H1 (cell line): ENCODE results near the gene OSCP1. TPM values are rescaled to one million over a fixed set of nuclear protein-coding genes. Genes with fewer than 3 reads are reported as not detected.

ENCODE experiments used
- CTCF ChIA-PET: fragments of 300-600 bp; sonication (Branson Sonifier 250); formaldehyde crosslinking; loops from one replicate; lab custom pipeline; 2021; ENCODE audit not compliant: partially characterized antibody; lab: Charles Lee
- POLR2A ChIA-PET: fragments of 300-600 bp; sonication (Branson Sonifier 250); formaldehyde crosslinking; loops from one replicate; lab custom pipeline; 2021; ENCODE audit warnings: inconsistent platforms; ENCODE audit not compliant: partially characterized antibody; lab: Charles Lee
- DNase-seq, 2 experiments: peaks; one replicate each; pipeline versions ENCODE4 v3.0.0 to v3.0.0-alpha.2; 2010 to 2022; ENCODE audit warnings: low spot score in 2 of 2, low read depth in 1 of 2, mixed read lengths in 1 of 2
- FAIRE-seq: peaks from 2 replicates; lab custom pipeline; 2011; peaks lifted over from hg19 to GRCh38; lab: Jason Lieb, UNC
- H2AFZ ChIP-seq: 2 replicates; pipeline ENCODE4 v1.8.1; 2012; ENCODE audit warnings: low read length, inconsistent platforms
- H2AK5ac ChIP-seq: 2 replicates; pipeline ENCODE4 v1.6.1; 2013; ENCODE audit warnings: low read depth, low read length
- H2BK120ac ChIP-seq: replicated peaks from 2 replicates; pipeline ENCODE3; 2013; ENCODE audit warnings: low read depth, low read length, inconsistent platforms
- H2BK12ac ChIP-seq: 2 replicates; pipeline ENCODE4 v1.6.1; 2013; ENCODE audit warnings: low read depth, low read length
- H2BK15ac ChIP-seq: 2 replicates; pipeline ENCODE4 v1.6.1; 2013; ENCODE audit warnings: low read length
- H2BK20ac ChIP-seq: 2 replicates; pipeline ENCODE4 v1.6.1; 2013; ENCODE audit warnings: low read length
- H2BK5ac ChIP-seq: 2 replicates; pipeline ENCODE4 v1.6.1; 2013; ENCODE audit warnings: low read depth, low read length
- H3K14ac ChIP-seq: 2 replicates; pipeline ENCODE4 v1.6.1; 2013; ENCODE audit warnings: inconsistent platforms; ENCODE audit not compliant: insufficient read length
- H3K18ac ChIP-seq: 2 replicates; pipeline ENCODE4 v1.6.1; 2013; ENCODE audit warnings: low read length; ENCODE audit errors: extremely low read depth
- H3K23ac ChIP-seq: 2 replicates; pipeline ENCODE4 v1.6.1; 2013; ENCODE audit warnings: inconsistent platforms; ENCODE audit not compliant: insufficient read length
- H3K23me2 ChIP-seq: 2 replicates; pipeline ENCODE4 v1.6.1; 2013; ENCODE audit warnings: low read depth, low read length
- H3K27ac ChIP-seq: 2 replicates; pipeline ENCODE4 v1.6.1; 2011; ENCODE audit warnings: low read depth, low read length, inconsistent platforms
- H3K27me3 ChIP-seq, 4 experiments: replicated peaks in 1 of 4; 1 replicate in 1 of 4; 2 replicates in 3 of 4; pipeline versions ENCODE4 v1.6.1 to v1.8.1; 2011 to 2013; ENCODE audit warnings: low read length in 3 of 4, mild to moderate bottlenecking in 3 of 4, inconsistent platforms in 2 of 4, mixed read lengths in 2 of 4, moderate library complexity in 1 of 4; ENCODE audit not compliant: control insufficient read depth in 3 of 4, insufficient read depth in 3 of 4; ENCODE audit errors: extremely low read depth in 1 of 4
- H3K36me3 ChIP-seq, 4 experiments: 2 replicates each; pipeline versions ENCODE4 v1.6.1 to v1.8.1; 2011 to 2013; ENCODE audit warnings: mild to moderate bottlenecking in 4 of 4, low read length in 3 of 4, moderate library complexity in 2 of 4, control low read depth in 1 of 4, inconsistent platforms in 1 of 4; ENCODE audit not compliant: insufficient read depth in 4 of 4, control insufficient read depth in 2 of 4
- H3K4ac ChIP-seq: replicated peaks from 2 replicates; pipeline ENCODE3; 2013; ENCODE audit warnings: low read length, low read depth, mixed read lengths, inconsistent platforms; ENCODE audit not compliant: insufficient read length
- H3K4me1 ChIP-seq, 4 experiments: replicated peaks in 1 of 4; 1 replicate in 1 of 4; 2 replicates in 3 of 4; pipeline versions ENCODE4 v1.6.1 to v1.8.1; 2011 to 2013; ENCODE audit warnings: low read length in 3 of 4, inconsistent platforms in 2 of 4, mixed read lengths in 1 of 4; ENCODE audit not compliant: insufficient read depth in 4 of 4, control insufficient read depth in 3 of 4
- H3K4me2 ChIP-seq, 2 experiments: 2 replicates each; pipeline versions ENCODE4 v1.6.1 to v1.8.1; 2011 to 2013; ENCODE audit warnings: low read depth in 2 of 2, low read length in 2 of 2, control low read depth in 1 of 2, inconsistent platforms in 1 of 2, mild to moderate bottlenecking in 1 of 2; ENCODE audit not compliant: insufficient read depth in 1 of 2
- H3K4me3 ChIP-seq, 4 experiments: fragments of 200-600, 300-600 bp in 1 of 4; sonication (generic), shearing (Covaris generic), sonication (Bioruptor Twin) in 1 of 4; 2 replicates each; pipeline versions ENCODE4 v1.5.1 to v1.8.1; 2011 to 2016; ENCODE audit warnings: low read length in 4 of 4, low read depth in 3 of 4, control low read depth in 2 of 4, inconsistent platforms in 2 of 4, mild to moderate bottlenecking in 2 of 4, mixed read lengths in 1 of 4, moderate library complexity in 1 of 4; ENCODE audit not compliant: insufficient read depth in 2 of 4; ENCODE audit errors: extremely low read depth in 1 of 4
- H3K56ac ChIP-seq: replicated peaks from 2 replicates; pipeline ENCODE3; 2013; ENCODE audit warnings: low read depth, mild to moderate bottlenecking, mixed read lengths, low read length, inconsistent platforms; ENCODE audit not compliant: insufficient read length
- H3K79me1 ChIP-seq: 2 replicates; pipeline ENCODE4 v1.6.1; 2013; ENCODE audit warnings: low read depth, low read length, control low read depth
- H3K79me2 ChIP-seq, 2 experiments: 2 replicates each; pipeline versions ENCODE4 v1.6.1 to v1.8.1; 2012 to 2013; ENCODE audit warnings: low read length in 2 of 2, mild to moderate bottlenecking in 2 of 2, inconsistent platforms in 1 of 2; ENCODE audit not compliant: insufficient read depth in 2 of 2, control insufficient read depth in 1 of 2
- H3K9ac ChIP-seq, 4 experiments: replicated peaks in 1 of 4; 1 replicate in 1 of 4; 2 replicates in 3 of 4; pipeline versions ENCODE4 v1.6.1 to v1.8.1; 2011 to 2013; ENCODE audit warnings: low read depth in 3 of 4, low read length in 3 of 4, control low read depth in 2 of 4, mild to moderate bottlenecking in 2 of 4, moderate library complexity in 2 of 4, inconsistent platforms in 1 of 4; ENCODE audit errors: extremely low read depth in 1 of 4
- H3K9me3 ChIP-seq, 2 experiments: 2 replicates each; pipeline versions ENCODE4 v1.6.1 to v1.8.1; 2012 to 2013; ENCODE audit warnings: mild to moderate bottlenecking in 2 of 2, moderate library complexity in 2 of 2, control low read depth in 1 of 2, inconsistent platforms in 1 of 2, low read depth in 1 of 2, low read length in 1 of 2, mixed read lengths in 1 of 2; ENCODE audit not compliant: insufficient read depth in 2 of 2
- H4K20me1 ChIP-seq, 2 experiments: replicated peaks in 1 of 2; 2 replicates each; pipeline versions ENCODE3 to v1.8.1; 2011 to 2013; ENCODE audit warnings: inconsistent platforms in 2 of 2, low read length in 2 of 2, mild to moderate bottlenecking in 1 of 2; ENCODE audit not compliant: insufficient read depth in 2 of 2, control insufficient read depth in 1 of 2
- H4K5ac ChIP-seq: 2 replicates; pipeline ENCODE4 v1.6.1; 2013; ENCODE audit warnings: low read length, low read depth, mixed read lengths, inconsistent platforms; ENCODE audit not compliant: insufficient read length
- H4K8ac ChIP-seq: 2 replicates; pipeline ENCODE4 v1.8.0; 2013; ENCODE audit warnings: mild to moderate bottlenecking, moderate library complexity, low read length, inconsistent platforms; ENCODE audit not compliant: insufficient read depth; ENCODE audit errors: extremely low read depth
- H4K91ac ChIP-seq: replicated peaks from 2 replicates; pipeline ENCODE3; 2013; ENCODE audit warnings: low read length, mixed read lengths, inconsistent platforms; ENCODE audit not compliant: insufficient read length
- CHD1 ChIP-seq: IDR thresholded peaks from 2 replicates; pipeline ENCODE4 v1.6.1; 2012; ENCODE audit warnings: low read depth, low read length, improper control_type of control experiment
- CTBP2 ChIP-seq: IDR thresholded peaks from 2 replicates; pipeline ENCODE4 v1.7.0; 2011; ENCODE audit warnings: borderline replicate concordance, mild to moderate bottlenecking, moderate library complexity, mixed read lengths, low read length; ENCODE audit not compliant: insufficient read depth, insufficient read length
- GTF2F1 ChIP-seq: IDR thresholded peaks from 2 replicates; pipeline ENCODE4 v1.6.1; 2012; ENCODE audit warnings: low read depth, low read length, improper control_type of control experiment, borderline replicate concordance
- NRF1 ChIP-seq: IDR thresholded peaks from 2 replicates; pipeline ENCODE4 v1.6.1; 2011; ENCODE audit warnings: mild to moderate bottlenecking, low read depth, low read length, improper control_type of control experiment
- PHF8 ChIP-seq: fragments of 200-600 bp; sonication (generic); conservative IDR thresholded peaks from 2 replicates; pipeline ENCODE4 v1.7.1; 2012; ENCODE audit warnings: low read depth, mild to moderate bottlenecking, inconsistent platforms, low read length, moderate library complexity
- POLR2A ChIP-seq, 2 experiments: IDR thresholded peaks; 1 replicate in 1 of 2; 2 replicates in 1 of 2; pipeline ENCODE4 v1.6.1; 2011; ENCODE audit warnings: low read depth in 2 of 2, low read length in 2 of 2, mild to moderate bottlenecking in 2 of 2; ENCODE audit errors: control extremely low read depth in 1 of 2
- RAD21 ChIP-seq, 2 experiments: IDR thresholded peaks in 1 of 2; conservative IDR thresholded peaks in 1 of 2; 2 replicates each; pipeline ENCODE4 v1.6.1; 2011; ENCODE audit warnings: low read depth in 2 of 2, low read length in 2 of 2, improper control_type of control experiment in 1 of 2, inconsistent platforms in 1 of 2, mild to moderate bottlenecking in 1 of 2, moderate library complexity in 1 of 2
- RXRA ChIP-seq: IDR thresholded peaks from 2 replicates; pipeline ENCODE4 v1.6.1; 2011; ENCODE audit warnings: low read depth, mild to moderate bottlenecking, low read length, moderate library complexity; ENCODE audit not compliant: insufficient read depth
- SP1 ChIP-seq: IDR thresholded peaks from 2 replicates; pipeline ENCODE4 v1.6.1; 2011; ENCODE audit warnings: low read depth, low read length
- SP4 ChIP-seq: IDR thresholded peaks from 2 replicates; pipeline ENCODE4 v1.6.1; 2012; ENCODE audit warnings: low read length, inconsistent platforms
- SUZ12 ChIP-seq: fragments of 200-600 bp; sonication (generic); IDR thresholded peaks from 2 replicates; pipeline ENCODE4 v1.6.1; 2012; ENCODE audit warnings: mild to moderate bottlenecking, inconsistent platforms, low read length, moderate library complexity, mixed read lengths
- WGBS, 2 experiments: shearing (Covaris generic) in 1 of 2; methylation state at CpG; one replicate each; pipeline versions ENCODE4 v1.1.6 to v1.1.7; 2013 to 2015; ENCODE audit warnings: low lambda C conversion rate in 2 of 2, mixed read lengths in 2 of 2, inconsistent platforms in 1 of 2, low coverage in 1 of 2, missing lambda C conversion rate in 1 of 2; ENCODE audit not compliant: insufficient replicate concordance in 2 of 2, insufficient coverage in 1 of 2, insufficient read length in 1 of 2; ENCODE audit errors: extremely low coverage in 1 of 2, missing lambda C conversion rate in 1 of 2; 5-methylcytosine and 5-hydroxymethylcytosine counted together
- polyA plus RNA-seq, 7 experiments: library from polyadenylated mRNA; depleted of rRNA in 3 of 7; stranded (reverse) in 5 of 7; unstranded in 2 of 7; fragments of >200 nt in 5 of 7; fragments of 200-250 nt in 2 of 7; gene quantifications; 1 replicate in 5 of 7; 2 replicates in 1 of 7; 4 replicates in 1 of 7; pipeline versions ENCODE4 v1.2.1 to v1.2.3, GENCODE V29; 2011 to 2013; ENCODE audit warnings: missing spikeins in 2 of 7, mixed read lengths in 2 of 7
- total RNA-seq: library from RNA; stranded (reverse); fragmentation: NEBNext Ultra II Directional; extraction: Animal tissue kit (Norgen Biotek cat#: 25700); gene quantifications from 2 replicates; pipeline ENCODE4 v1.2.1, GENCODE V29; 2021
- TF ChIP-seq, protein P1 (sequence below), 3 experiments: IDR thresholded peaks; 1 replicate in 2 of 3; 2 replicates in 1 of 3; pipeline versions ENCODE4 v1.5.1 to v1.6.1; 2011; ENCODE audit warnings: low read length in 3 of 3, mild to moderate bottlenecking in 3 of 3, inconsistent platforms in 2 of 3, low read depth in 1 of 3, moderate library complexity in 1 of 3; ENCODE audit not compliant: insufficient read depth in 1 of 3; ENCODE audit errors: control extremely low read depth in 1 of 3

The OSCP1 gene
- total and polyA plus RNA-seq, 2 of the 8 experiments (the other 6 are each of a cell fraction or from before 2014, with no cell fraction given), result 1.8 to 3.3 TPM

GRCh38 chr1:36421649-36422048 lies 28.6 kb downstream of the OSCP1 start:
- DNase-seq, result no peak
- CTCF ChIA-PET, result interaction anchor here (0.6 to 4.6 kb wide), 20 partner anchors 9 to 294 kb away, joined by 3 to 30 read pairs (median 4); partner anchors contain the start of gene TRAPPC3
- 88% methylated on average over 7 of the region's 7 CpGs; no CpG with 5 or more reads in 1 of the 2 experiments for WGBS, 2 experiments
- no peak for TF ChIP-seq POLR2A (IDR thresholded peaks at IDR 0.05; ENCODE audit: control extremely low read depth in 1 of 2, low read depth in 2 of 2, low read length in 2 of 2)
- no peak for TF ChIP-seq CHD1
- TF ChIP-seq CTBP2, result no peak
- TF ChIP-seq SP1, result no peak
- no peak for TF ChIP-seq RAD21 (IDR thresholded peaks at IDR 0.05 in 1 of 2, conservative IDR thresholded peaks at IDR 0.05 in 1 of 2; ENCODE audit: low read depth in 2 of 2, low read length in 2 of 2)
- no peak for TF ChIP-seq SUZ12
- no peak for TF ChIP-seq GTF2F1
- no peak for TF ChIP-seq SP4
- TF ChIP-seq, protein P1, sequence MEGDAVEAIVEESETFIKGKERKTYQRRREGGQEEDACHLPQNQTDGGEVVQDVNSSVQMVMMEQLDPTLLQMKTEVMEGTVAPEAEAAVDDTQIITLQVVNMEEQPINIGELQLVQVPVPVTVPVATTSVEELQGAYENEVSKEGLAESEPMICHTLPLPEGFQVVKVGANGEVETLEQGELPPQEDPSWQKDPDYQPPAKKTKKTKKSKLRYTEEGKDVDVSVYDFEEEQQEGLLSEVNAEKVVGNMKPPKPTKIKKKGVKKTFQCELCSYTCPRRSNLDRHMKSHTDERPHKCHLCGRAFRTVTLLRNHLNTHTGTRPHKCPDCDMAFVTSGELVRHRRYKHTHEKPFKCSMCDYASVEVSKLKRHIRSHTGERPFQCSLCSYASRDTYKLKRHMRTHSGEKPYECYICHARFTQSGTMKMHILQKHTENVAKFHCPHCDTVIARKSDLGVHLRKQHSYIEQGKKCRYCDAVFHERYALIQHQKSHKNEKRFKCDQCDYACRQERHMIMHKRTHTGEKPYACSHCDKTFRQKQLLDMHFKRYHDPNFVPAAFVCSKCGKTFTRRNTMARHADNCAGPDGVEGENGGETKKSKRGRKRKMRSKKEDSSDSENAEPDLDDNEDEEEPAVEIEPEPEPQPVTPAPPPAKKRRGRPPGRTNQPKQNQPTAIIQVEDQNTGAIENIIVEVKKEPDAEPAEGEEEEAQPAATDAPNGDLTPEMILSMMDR (IDR thresholded peaks at IDR 0.05; ENCODE audit: control extremely low read depth in 1 of 3, insufficient read depth in 1 of 3, low read depth in 1 of 3, low read length in 3 of 3), result no peak
- no peak for TF ChIP-seq PHF8
- no peak for TF ChIP-seq RXRA
- TF ChIP-seq NRF1, result no peak

More at GRCh38 chr1:36421649-36422048, 28.6 kb downstream of the OSCP1 start:
- H4K91ac ChIP-seq, result no peak overlapping the region
- no peak overlapping the region for H2BK120ac ChIP-seq
- H3K9ac ChIP-seq, result no peak overlapping the region
- no peak overlapping the region for H3K18ac ChIP-seq
- no peak overlapping the region for H2BK12ac ChIP-seq
- no peaks in the 10 kb centered on the region for H3K79me1 ChIP-seq
- H3K56ac ChIP-seq, result no peak overlapping the region
- POLR2A ChIA-PET, result interaction anchor here (1.5 to 1.8 kb wide), 3 partner anchors 35 to 116 kb away, joined by 3 to 7 read pairs (median 5); partner anchors contain the start of gene SH3D21
- H4K5ac ChIP-seq, result no peak overlapping the region
- H3K4me2 ChIP-seq, result no peak overlapping the region
- H3K27me3 ChIP-seq, result no peaks in the 10 kb centered on the region
- no peaks in the 10 kb centered on the region for H3K23me2 ChIP-seq
- H3K27ac ChIP-seq, result no peak overlapping the region
- H2AFZ ChIP-seq, result no peak overlapping the region
- H3K14ac ChIP-seq, result no peak overlapping the region
- no peaks in the 10 kb centered on the region for H3K79me2 ChIP-seq
- no peaks in the 10 kb centered on the region for H3K36me3 ChIP-seq
- no peak overlapping the region for H2BK5ac ChIP-seq
- H3K23ac ChIP-seq, result no peak overlapping the region
- no peak for FAIRE-seq
- H2AK5ac ChIP-seq, result no peak overlapping the region
- no peaks in the 10 kb centered on the region for H3K9me3 ChIP-seq
- no peak overlapping the region for H2BK20ac ChIP-seq
- H4K20me1 ChIP-seq, result no peaks in the 10 kb centered on the region
- H4K8ac ChIP-seq, result no peak overlapping the region
- H3K4ac ChIP-seq, result no peak overlapping the region
- no peak overlapping the region for H2BK15ac ChIP-seq
- no peaks in the 10 kb centered on the region for H3K4me1 ChIP-seq
- H3K4me3 ChIP-seq, result no peak overlapping the region
